DND-41 (cell line): ENCODE data around the gene CERS6.

Source experiments
- EZH2 ChIP-seq: IDR thresholded peaks from 3 replicates; pipeline ENCODE4 v1.6.1; 2012; ENCODE audit warnings: borderline replicate concordance, low read depth, mild to moderate bottlenecking, moderate library complexity, low read length, inconsistent platforms; ENCODE audit not compliant: severe bottlenecking
- TF ChIP-seq, protein P1 (sequence below): IDR thresholded peaks from 2 replicates; pipeline ENCODE4 v1.5.1; 2012; ENCODE audit warnings: borderline replicate concordance, low read length, moderate library complexity, mild to moderate bottlenecking; ENCODE audit not compliant: poor library complexity, severe bottlenecking; ENCODE audit errors: extremely low read depth

DNA sequence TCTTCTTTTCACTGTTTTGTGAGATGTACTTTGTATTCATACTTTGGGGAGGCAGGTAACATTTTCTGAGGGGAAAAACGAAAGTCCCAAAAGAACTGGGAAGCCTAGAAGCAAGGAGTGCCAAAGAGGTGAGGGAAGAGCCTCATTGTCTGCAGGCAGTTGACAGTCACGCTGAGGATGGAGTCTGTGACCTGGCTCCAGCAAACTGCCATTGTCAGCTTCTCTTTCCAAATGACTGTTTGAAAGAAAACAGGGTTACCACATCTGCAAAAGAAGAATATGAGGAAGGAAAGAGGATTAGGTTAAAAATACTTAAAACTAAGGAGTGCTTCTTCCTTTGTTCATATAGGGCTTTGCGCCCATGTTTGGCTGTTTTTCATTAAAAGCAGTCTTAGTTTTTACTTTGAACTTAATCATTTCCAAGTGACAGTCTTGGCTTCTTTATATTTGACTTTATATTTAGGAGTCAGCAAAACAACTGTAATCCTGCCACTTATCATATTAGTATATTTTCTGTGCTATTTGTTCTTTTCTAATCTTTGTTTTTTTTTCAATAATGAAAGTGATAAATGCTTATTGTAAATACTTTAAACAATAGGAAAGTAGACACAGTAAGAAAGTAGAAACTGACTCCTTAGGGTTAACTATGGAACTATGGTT, 35.0 kb downstream of the CERS6 start:
- TF ChIP-seq EZH2 = no peak
- TF ChIP-seq, protein P1, sequence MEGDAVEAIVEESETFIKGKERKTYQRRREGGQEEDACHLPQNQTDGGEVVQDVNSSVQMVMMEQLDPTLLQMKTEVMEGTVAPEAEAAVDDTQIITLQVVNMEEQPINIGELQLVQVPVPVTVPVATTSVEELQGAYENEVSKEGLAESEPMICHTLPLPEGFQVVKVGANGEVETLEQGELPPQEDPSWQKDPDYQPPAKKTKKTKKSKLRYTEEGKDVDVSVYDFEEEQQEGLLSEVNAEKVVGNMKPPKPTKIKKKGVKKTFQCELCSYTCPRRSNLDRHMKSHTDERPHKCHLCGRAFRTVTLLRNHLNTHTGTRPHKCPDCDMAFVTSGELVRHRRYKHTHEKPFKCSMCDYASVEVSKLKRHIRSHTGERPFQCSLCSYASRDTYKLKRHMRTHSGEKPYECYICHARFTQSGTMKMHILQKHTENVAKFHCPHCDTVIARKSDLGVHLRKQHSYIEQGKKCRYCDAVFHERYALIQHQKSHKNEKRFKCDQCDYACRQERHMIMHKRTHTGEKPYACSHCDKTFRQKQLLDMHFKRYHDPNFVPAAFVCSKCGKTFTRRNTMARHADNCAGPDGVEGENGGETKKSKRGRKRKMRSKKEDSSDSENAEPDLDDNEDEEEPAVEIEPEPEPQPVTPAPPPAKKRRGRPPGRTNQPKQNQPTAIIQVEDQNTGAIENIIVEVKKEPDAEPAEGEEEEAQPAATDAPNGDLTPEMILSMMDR = no peak
